Gastrocnemius medialis (tissue), 4 donors: Measurements from ENCODE around the gene ITPK1. TPM values are rescaled to one million over a fixed set of nuclear protein-coding genes. Genes with fewer than 3 reads are reported as not detected.

Source experiments
- ATAC-seq, 2 donors: fragments of 150-250 bp; one replicate each; pipeline ENCODE4 v1.9.1; 2016
- DNase-seq, 2 donors: peaks; one replicate each; pipeline ENCODE4 v3.0.0-alpha.2; 2019
- H3K27ac ChIP-seq, 4 donors: fragments of 200-600 bp; sonication (generic); 1 replicate in 1 of 4; 2 replicates in 3 of 4; pipeline ENCODE4 v1.5.1; 2016 to 2018; ENCODE audit warnings: mild to moderate bottlenecking in 2 of 4, moderate library complexity in 1 of 4
- H3K27me3 ChIP-seq, 3 donors: fragments of 200-600 bp; sonication (generic) in 2 of 3; 1 replicate in 1 of 3; 2 replicates in 2 of 3; pipeline versions ENCODE4 v1.5.1 to v1.6.0; 2016 to 2019; ENCODE audit warnings: mild to moderate bottlenecking in 1 of 3, moderate library complexity in 1 of 3
- H3K36me3 ChIP-seq, 2 donors: fragments of 200-600 bp; sonication (generic) in 1 of 2; one replicate each; pipeline ENCODE4 v1.5.1; 2017 to 2018
- H3K4me1 ChIP-seq, 2 donors: fragments of 200-600 bp; sonication (generic) in 1 of 2; one replicate each; pipeline ENCODE4 v1.5.1; 2016 to 2017; ENCODE audit warnings: mild to moderate bottlenecking in 2 of 2
- H3K4me3 ChIP-seq, 4 donors: fragments of 200-600 bp; sonication (generic) in 3 of 4; 1 replicate in 1 of 4; 2 replicates in 3 of 4; pipeline ENCODE4 v1.5.1; 2016 to 2019; ENCODE audit warnings: mild to moderate bottlenecking in 2 of 4
- H3K9me3 ChIP-seq, 3 donors: fragments of 200-600 bp; sonication (generic) in 2 of 3; 1 replicate in 1 of 3; 2 replicates in 2 of 3; pipeline ENCODE4 v1.5.1; 2016 to 2019
- POLR2A ChIP-seq, 2 donors: fragments of 450-650 bp; IDR thresholded peaks; one replicate each; pipeline ENCODE4 v1.6.1; 2017; ENCODE audit warnings: antibody characterized with exemption in 2 of 2, mild to moderate bottlenecking in 2 of 2, moderate library complexity in 2 of 2
- in situ Hi-C, 4 donors: fragments of 200-750 bp; cut with MboI; loops; one replicate each; pipeline versions ENCODE4 v1.15.0 to v1.8.0; 2017; ENCODE audit warnings: low sequenced_read_pairs in 4 of 4
- intact Hi-C: fragments of 100-400 bp; cut with DNase I; formaldehyde crosslinking; loops from one replicate; pipeline ENCODE4 v1.15.1; 2023; ENCODE audit warnings: low total_unique reads
- total RNA-seq, 4 donors: library from RNA; depleted of rRNA; stranded (reverse); fragments of >200 nt; gene quantifications; one replicate each; pipeline versions ENCODE4 v1.1.0 to v1.2.3, GENCODE V29; 2016
- TF ChIP-seq, protein P1 (sequence below), 5 experiments: fragments of 450-650 bp in 3 of 5; fragments of 200-600 bp in 2 of 5; sonication (generic) in 2 of 5; IDR thresholded peaks in 4 of 5; conservative IDR thresholded peaks in 1 of 5; 1 replicate in 4 of 5; 2 replicates in 1 of 5; pipeline ENCODE4 v1.5.1; 2016 to 2019; ENCODE audit warnings: antibody characterized with exemption in 5 of 5, mild to moderate bottlenecking in 3 of 5, moderate library complexity in 3 of 5

Gene ITPK1
- total RNA-seq, 4 donors from 2014 or later = 49.7 to 80.1 (median 53.6) TPM

- intact Hi-C loops = no loop called here
These were observed 111.0 kb downstream of the ITPK1 start for GRCh38 chr14:93004699-93005082.

GRCh38 chr14:93003945-93004698 is 111.6 kb downstream of the ITPK1 start:
- ATAC-seq (no peak), DNase-seq (no peak)
- no peak for TF ChIP-seq POLR2A (IDR thresholded peaks at IDR 0.05)
- TF ChIP-seq, protein P1, sequence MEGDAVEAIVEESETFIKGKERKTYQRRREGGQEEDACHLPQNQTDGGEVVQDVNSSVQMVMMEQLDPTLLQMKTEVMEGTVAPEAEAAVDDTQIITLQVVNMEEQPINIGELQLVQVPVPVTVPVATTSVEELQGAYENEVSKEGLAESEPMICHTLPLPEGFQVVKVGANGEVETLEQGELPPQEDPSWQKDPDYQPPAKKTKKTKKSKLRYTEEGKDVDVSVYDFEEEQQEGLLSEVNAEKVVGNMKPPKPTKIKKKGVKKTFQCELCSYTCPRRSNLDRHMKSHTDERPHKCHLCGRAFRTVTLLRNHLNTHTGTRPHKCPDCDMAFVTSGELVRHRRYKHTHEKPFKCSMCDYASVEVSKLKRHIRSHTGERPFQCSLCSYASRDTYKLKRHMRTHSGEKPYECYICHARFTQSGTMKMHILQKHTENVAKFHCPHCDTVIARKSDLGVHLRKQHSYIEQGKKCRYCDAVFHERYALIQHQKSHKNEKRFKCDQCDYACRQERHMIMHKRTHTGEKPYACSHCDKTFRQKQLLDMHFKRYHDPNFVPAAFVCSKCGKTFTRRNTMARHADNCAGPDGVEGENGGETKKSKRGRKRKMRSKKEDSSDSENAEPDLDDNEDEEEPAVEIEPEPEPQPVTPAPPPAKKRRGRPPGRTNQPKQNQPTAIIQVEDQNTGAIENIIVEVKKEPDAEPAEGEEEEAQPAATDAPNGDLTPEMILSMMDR (IDR thresholded peaks at IDR 0.05 in 4 of 5, conservative IDR thresholded peaks at IDR 0.05 in 1 of 5) = no peak
- Histone ChIP-seq H3K4me1 (peaks cover 22 to 23% of the 10 kb centered on the region in 2 donors), H3K4me3 (no peak overlapping the region), H3K27ac (no peak overlapping the region), H3K9me3 (no peaks in the 10 kb centered on the region), H3K36me3 (no peaks in the 10 kb centered on the region), H3K27me3 (no peaks in the 10 kb centered on the region)
- in situ Hi-C loops (no loop called here), intact Hi-C loops (no loop called here)

More at GRCh38 chr14:93004699-93005082, 111.0 kb downstream of the ITPK1 start:
- no peak for ATAC-seq
- no peak for TF ChIP-seq POLR2A (IDR thresholded peaks at IDR 0.05)
- TF ChIP-seq, protein P1 (IDR thresholded peaks at IDR 0.05 in 4 of 5, conservative IDR thresholded peaks at IDR 0.05 in 1 of 5) = no peak
- H3K27ac ChIP-seq = no peak overlapping the region
- H3K27me3 ChIP-seq = no peaks in the 10 kb centered on the region
- H3K4me3 ChIP-seq = no peak overlapping the region
- in situ Hi-C loops = no loop called here
- no peaks in the 10 kb centered on the region for H3K36me3 ChIP-seq
- no peak for DNase-seq
- peaks cover 24 to 29% of the 10 kb centered on the region in 2 donors for H3K4me1 ChIP-seq
- no peaks in the 10 kb centered on the region for H3K9me3 ChIP-seq

DNA sequence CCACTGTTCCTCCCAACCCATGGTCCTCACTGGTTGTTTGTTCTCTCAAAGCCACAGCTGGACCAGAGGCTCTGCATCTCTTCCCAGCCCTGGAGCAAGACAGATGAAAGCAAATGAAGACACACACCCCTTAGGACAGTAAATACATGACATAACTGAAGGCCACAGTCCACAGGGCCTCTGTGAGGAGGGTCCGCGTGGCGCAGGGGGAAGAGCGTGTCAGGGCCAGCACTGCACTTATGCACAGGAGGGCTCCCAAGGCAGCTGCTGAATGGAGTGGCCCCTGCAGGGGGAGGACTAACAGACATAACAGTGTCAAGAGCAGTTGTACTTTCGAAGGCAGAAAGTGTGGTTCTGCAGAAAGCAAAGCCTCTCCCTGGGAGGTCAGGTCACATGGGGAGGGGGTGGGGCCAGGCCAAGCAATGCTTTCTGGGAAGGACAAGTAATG is 112.8 kb downstream of the ITPK1 start:
- Histone ChIP-seq H3K9me3 (no peaks in the 10 kb centered on the region), H3K27me3 (no peaks in the 10 kb centered on the region), H3K27ac (no peak overlapping the region), H3K4me3 (no peak overlapping the region), H3K4me1 (peaks cover 10 to 16% of the 10 kb centered on the region in 2 donors), H3K36me3 (no peaks in the 10 kb centered on the region)
- in situ Hi-C loops (no loop called here), intact Hi-C loops (no loop called here)
- no peak for TF ChIP-seq POLR2A (IDR thresholded peaks at IDR 0.05)
- TF ChIP-seq, protein P1 (IDR thresholded peaks at IDR 0.05 in 4 of 5, conservative IDR thresholded peaks at IDR 0.05 in 1 of 5) = no peak
- DNase-seq = no peak
- no peak for ATAC-seq

GRCh38 chr14:93002049-93002448 is 113.7 kb downstream of the ITPK1 start:
- intact Hi-C loops (no loop called here), in situ Hi-C loops (no loop called here)
- no peaks in the 10 kb centered on the region for H3K9me3 ChIP-seq
- no peak for DNase-seq
- H3K4me1 ChIP-seq = peaks cover 3 to 8% of the 10 kb centered on the region in 2 donors
- H3K27ac ChIP-seq = no peak overlapping the region
- no peak for ATAC-seq
- no peaks in the 10 kb centered on the region for H3K27me3 ChIP-seq
- H3K4me3 ChIP-seq = no peak overlapping the region
- H3K36me3 ChIP-seq = no peaks in the 10 kb centered on the region
- TF ChIP-seq POLR2A (IDR thresholded peaks at IDR 0.05) = no peak
- TF ChIP-seq, protein P1 (IDR thresholded peaks at IDR 0.05 in 4 of 5, conservative IDR thresholded peaks at IDR 0.05 in 1 of 5) = no peak
